Esophagus mucosa (tissue), 1 donor: Measurements from ENCODE around the gene ZSWIM4. TPM values are rescaled to one million over a fixed set of nuclear protein-coding genes. Genes with fewer than 3 reads are reported as not detected.
A peak's percentile ranks its signal among the peaks of the same experiment; 100 is the strongest.
"Not testable (repeated sequence)": the region's sequence is repeated elsewhere in the genome, so short reads cannot be mapped to it uniquely, and the experiment has no call there.

ENCODE experiments used
- ATAC-seq: fragments of 200-7000 bp; cut with Tn5 transposase; one replicate; pipeline ENCODE4 v1.9.1; 2020
- total RNA-seq: library from RNA; stranded (reverse); gene quantifications from one replicate; pipeline ENCODE4 v1.2.4, GENCODE V29; 2023
- donor health status: DM: yes; HTN: yes; CAD: no.

ZSWIM4 gene
- 10.9 TPM for total RNA-seq

GRCh38 chr19:13794757-13795589, at the start of gene ZSWIM4:
Gene ZSWIM4 (plus strand): TSS chr19:13795443. CDS start chr19:13795649, 206 bp downstream.
- ATAC-seq, result peak; percentile 95

- ATAC-seq, result no peak
Observed at GRCh38 chr19:13747098-13747453, 48.2 kb upstream of the ZSWIM4 start.

- peak; percentile 16 for ATAC-seq
Observed at GRCh38 chr19:13748169-13748828, 46.9 kb upstream of the ZSWIM4 start.

GRCh38 chr19:13751436-13751835, 43.8 kb upstream of the ZSWIM4 start:
- no peak for ATAC-seq

- ATAC-seq, result not testable (repeated sequence)
Observed at GRCh38 chr19:13753622-13754021, 41.6 kb upstream of the ZSWIM4 start.

- ATAC-seq, result no peak
Observed at GRCh38 chr19:13756210-13756609, 39.0 kb upstream of the ZSWIM4 start.

GRCh38 chr19:13757805-13758772, 37.2 kb upstream of the ZSWIM4 start:
- peak; percentile 20 for ATAC-seq

- no peak for ATAC-seq
Observed at GRCh38 chr19:13758795-13759194, 36.4 kb upstream of the ZSWIM4 start.

- no peak for ATAC-seq
Observed at GRCh38 chr19:13761423-13761822, 33.8 kb upstream of the ZSWIM4 start.

- peak; percentile 2 for ATAC-seq
Observed at GRCh38 chr19:13762635-13763235, 32.5 kb upstream of the ZSWIM4 start.

GRCh38 chr19:13763265-13763664, 32.0 kb upstream of the ZSWIM4 start:
- ATAC-seq, result no peak

GRCh38 chr19:13764101-13764807, 31.0 kb upstream of the ZSWIM4 start, which contains the start of gene MRI1:
Gene MRI1 (plus strand): TSS chr19:13764522. CDS start chr19:13764589, 67 bp downstream.
- ATAC-seq, result peak; percentile 63

- ATAC-seq, result peak; percentile 14
Observed at GRCh38 chr19:13764821-13765394, 30.3 kb upstream of the ZSWIM4 start.

- ATAC-seq, result no peak
Observed at GRCh38 chr19:13765395-13766094, 29.7 kb upstream of the ZSWIM4 start.

GRCh38 chr19:13766095-13766481, 29.2 kb upstream of the ZSWIM4 start:
- ATAC-seq, result no peak

- peak; percentile 3 for ATAC-seq
Observed at GRCh38 chr19:13768510-13768909, 26.7 kb upstream of the ZSWIM4 start.

- ATAC-seq, result no peak
Observed at GRCh38 chr19:13770013-13770635, 25.1 kb upstream of the ZSWIM4 start.

- ATAC-seq, result peak; percentile 94
Observed at GRCh38 chr19:13774217-13775191, 20.7 kb upstream of the ZSWIM4 start, which contains the start of gene C19orf53. Gene C19orf53 (plus strand): TSS chr19:13774456. CDS start chr19:13774478, 22 bp downstream.

GRCh38 chr19:13778398-13778797, 16.8 kb upstream of the ZSWIM4 start:
- ATAC-seq, result no peak
